Renal pelvis (tissue), 12 donors: ENCODE measurements around the gene RPUSD1. TPM values are rescaled to one million over a fixed set of nuclear protein-coding genes. Genes with fewer than 3 reads are reported as not detected.
"Not testable (repeated sequence)": the region's sequence is repeated elsewhere in the genome, so short reads cannot be mapped to it uniquely, and the experiment has no call there.

Source experiments
- DNase-seq: peaks from one replicate; pipeline ENCODE4 v3.0.0-alpha.2; 2013
- long read RNA-seq, 16 experiments: transcript quantifications; one replicate each; lab custom pipeline, GENCODE V29; 2026
- polyA plus RNA-seq, 3 donors: library from polyadenylated mRNA; unstranded; fragments of 120-200 nt; gene quantifications; one replicate each; pipeline ENCODE4 v1.2.1, GENCODE V29; 2013; ENCODE audit not compliant: insufficient read length in 3 of 3

RPUSD1 gene
- 10 to 100 TPM; 13.5 to 19.3 (median 18.6) TPM for polyA plus RNA-seq
- long read RNA-seq, donor 1, transcript RPUSD1-201 (6 exons, 2,050 nt), result major isoform, 6 of 7 reads
- long read RNA-seq, donor 1, partial matches to known transcripts, result 0 of 7 reads
- long read RNA-seq, donor 1, other reads (novel, unspliced or antisense), result 0 of 7 reads
- long read RNA-seq, donor 2, partial matches to known transcripts, result 0 of 4 reads
- long read RNA-seq, donor 2, other reads (novel, unspliced or antisense), result 0 of 4 reads
- long read RNA-seq, donor 3, transcript RPUSD1-201 (6 exons, 2,050 nt), result major isoform, 5 of 7 reads
- long read RNA-seq, donor 3, partial matches to known transcripts, result 0 of 7 reads
- long read RNA-seq, donor 3, other reads (novel, unspliced or antisense), result 0 of 7 reads
- long read RNA-seq, donor 4, transcript RPUSD1-201 (6 exons, 2,050 nt), result major isoform, 6 of 6 reads
- long read RNA-seq, donor 4, partial matches to known transcripts, result 0 of 6 reads
- long read RNA-seq, donor 4, other reads (novel, unspliced or antisense), result 0 of 6 reads
- long read RNA-seq, donor 5, partial matches to known transcripts, result 0 of 4 reads
- long read RNA-seq, donor 5, other reads (novel, unspliced or antisense), result 0 of 4 reads
- long read RNA-seq, donor 6, partial matches to known transcripts, result 0 of 5 reads
- long read RNA-seq, donor 6, other reads (novel, unspliced or antisense), result 0 of 5 reads
- long read RNA-seq, donor 7, transcript RPUSD1-201 (6 exons, 2,050 nt), result major isoform, 10 of 12 reads
- long read RNA-seq, donor 7, partial matches to known transcripts, result 0 of 12 reads
- long read RNA-seq, donor 7, other reads (novel, unspliced or antisense), result 0 of 12 reads
- long read RNA-seq, donor 8, partial matches to known transcripts, result 0 of 2 reads
- long read RNA-seq, donor 8, other reads (novel, unspliced or antisense), result 0 of 2 reads
- long read RNA-seq, donor 9, transcript RPUSD1-201 (6 exons, 2,050 nt), result major isoform, 6 of 8 reads
- long read RNA-seq, donor 9, partial matches to known transcripts, result 0 of 8 reads
- long read RNA-seq, donor 9, other reads (novel, unspliced or antisense), result 0 of 8 reads
- long read RNA-seq, donor 10, transcript RPUSD1-201 (6 exons, 2,050 nt), result major isoform, 7 of 7 reads
- long read RNA-seq, donor 10, partial matches to known transcripts, result 0 of 7 reads
- long read RNA-seq, donor 10, other reads (novel, unspliced or antisense), result 0 of 7 reads
- long read RNA-seq, donor 11, transcript RPUSD1-201 (6 exons, 2,050 nt), result major isoform, 5 of 6 reads
- long read RNA-seq, donor 11, partial matches to known transcripts, result 0 of 6 reads
- long read RNA-seq, donor 11, other reads (novel, unspliced or antisense), result 0 of 6 reads
- long read RNA-seq, donor 12, transcript RPUSD1-201 (6 exons, 2,050 nt), result major isoform, 11 of 13 reads
- long read RNA-seq, donor 12, partial matches to known transcripts, result 0 of 13 reads
- long read RNA-seq, donor 12, other reads (novel, unspliced or antisense), result 0 of 13 reads
- long read RNA-seq, donor 13, partial matches to known transcripts, result 0 of 1 reads
- long read RNA-seq, donor 13, other reads (novel, unspliced or antisense), result 0 of 1 reads
- long read RNA-seq, donor 14, result 0 reads
- long read RNA-seq, donor 15, result 0 reads
- long read RNA-seq, donor 16, transcript RPUSD1-201 (6 exons, 2,050 nt), result major isoform, 7 of 9 reads
- long read RNA-seq, donor 16, partial matches to known transcripts, result 0 of 9 reads
- long read RNA-seq, donor 16, other reads (novel, unspliced or antisense), result 0 of 9 reads

GRCh38 chr16:787978-788398 lies at the start of gene RPUSD1:
Gene RPUSD1, minus strand, starts transcription at chr16:788381. Its CDS starts 644 bp downstream, at chr16:787737.
- DNase-seq, result no peak

GRCh38 chr16:836822-837221 lies 48.6 kb upstream of the RPUSD1 start:
- DNase-seq, result not testable (repeated sequence)

GRCh38 chr16:836221-836620 lies 48.0 kb upstream of the RPUSD1 start:
- DNase-seq, result no peak

GRCh38 chr16:835373-835772 lies 47.2 kb upstream of the RPUSD1 start:
- DNase-seq, result no peak

- no peak for DNase-seq
Measured at GRCh38 chr16:833411-833810, 45.2 kb upstream of the RPUSD1 start.

GRCh38 chr16:832652-833336 lies 44.6 kb upstream of the RPUSD1 start:
- no peak for DNase-seq

GRCh38 chr16:831571-832413 lies 43.6 kb upstream of the RPUSD1 start:
- DNase-seq, result no peak

- DNase-seq, result no peak
Measured at GRCh38 chr16:830871-831570, 42.8 kb upstream of the RPUSD1 start.

- no peak for DNase-seq
Measured at GRCh38 chr16:830107-830870, 42.1 kb upstream of the RPUSD1 start.

- no peak for DNase-seq
Measured at GRCh38 chr16:828891-829290, 40.7 kb upstream of the RPUSD1 start.

- DNase-seq, result no peak
Measured at GRCh38 chr16:827513-827912, 39.3 kb upstream of the RPUSD1 start.

GRCh38 chr16:825341-826061 lies 37.3 kb upstream of the RPUSD1 start:
- no peak for DNase-seq

GRCh38 chr16:824601-825000 lies 36.4 kb upstream of the RPUSD1 start:
- no peak for DNase-seq

GRCh38 chr16:824194-824593 lies 36.0 kb upstream of the RPUSD1 start:
- no peak for DNase-seq

GRCh38 chr16:822909-823297 lies 34.7 kb upstream of the RPUSD1 start:
- no peak for DNase-seq

GRCh38 chr16:822174-822908 lies 34.2 kb upstream of the RPUSD1 start:
- DNase-seq, result no peak
